ES-I3 (cell line): ENCODE measurements around the gene RTL10.

Source experiments
- H3K36me3 ChIP-seq: 2 replicates; pipeline ENCODE4 v1.6.1; 2013; ENCODE audit warnings: mild to moderate bottlenecking, low read length, control low read depth, moderate library complexity; ENCODE audit not compliant: insufficient read depth
- H3K4me1 ChIP-seq: 2 replicates; pipeline ENCODE4 v1.6.1; 2013; ENCODE audit warnings: mild to moderate bottlenecking, control low read depth, low read length; ENCODE audit not compliant: insufficient read depth
- H3K9ac ChIP-seq: 2 replicates; pipeline ENCODE4 v1.6.1; 2013; ENCODE audit warnings: low read depth, mild to moderate bottlenecking, low read length, moderate library complexity
- H3K9me3 ChIP-seq: 2 replicates; pipeline ENCODE4 v1.6.1; 2013; ENCODE audit warnings: mild to moderate bottlenecking, low read length, moderate library complexity; ENCODE audit not compliant: control insufficient read depth, insufficient read depth

Gene RTL10

GRCh38 chr22:19854778-19855503 is at the start of gene RTL10, which contains the start of gene GNB1L:
TSS of gene RTL10 (minus strand) at chr22:19854874. CDS start at chr22:19852261, 2,613 bp downstream.
TSS of gene GNB1L (minus strand) at chr22:19854874. CDS start at chr22:19821355, 33,519 bp downstream.
- peaks cover 9% of the 10 kb centered on the region; the same call in 1 of the 2 replicates for H3K36me3 ChIP-seq

GRCh38 chr22:19904174-19904856 is 49.6 kb upstream of the RTL10 start:
- no peaks in the 10 kb centered on the region for H3K36me3 ChIP-seq
- peaks cover 12% of the 10 kb centered on the region for H3K4me1 ChIP-seq
- no peak overlapping the region for H3K9ac ChIP-seq
- no peaks in the 10 kb centered on the region for H3K9me3 ChIP-seq

More at GRCh38 chr22:19854778-19855503, at the start of gene RTL10, which contains the start of gene GNB1L:
- Histone ChIP-seq H3K4me1 (0 out of 2 replicates have a peak, but pooled peaks cover 4% of the 10 kb centered on the region), H3K9me3 (no peaks in the 10 kb centered on the region), H3K9ac (peak within 1 kb of the TSS; percentile 98)

- Histone ChIP-seq H3K36me3 (no peaks in the 10 kb centered on the region), H3K9ac (no peak overlapping the region), H3K4me1 (peaks cover 12% of the 10 kb centered on the region), H3K9me3 (no peaks in the 10 kb centered on the region)
These were observed 48.8 kb upstream of the RTL10 start for GRCh38 chr22:19903513-19903912.

GRCh38 chr22:19903031-19903430 is 48.4 kb upstream of the RTL10 start:
- H3K9ac ChIP-seq, result no peak overlapping the region
- no peaks in the 10 kb centered on the region for H3K9me3 ChIP-seq
- peaks cover 12% of the 10 kb centered on the region for H3K4me1 ChIP-seq
- H3K36me3 ChIP-seq, result no peaks in the 10 kb centered on the region

GRCh38 chr22:19902245-19902715 is 47.6 kb upstream of the RTL10 start:
- peaks cover 12% of the 10 kb centered on the region for H3K4me1 ChIP-seq
- H3K9me3 ChIP-seq, result no peaks in the 10 kb centered on the region
- H3K9ac ChIP-seq, result no peak overlapping the region
- no peaks in the 10 kb centered on the region for H3K36me3 ChIP-seq

GRCh38 chr22:19901577-19902244 is 47.0 kb upstream of the RTL10 start:
- Histone ChIP-seq H3K9ac (no peak overlapping the region), H3K4me1 (peaks cover 12% of the 10 kb centered on the region)

GRCh38 chr22:19900707-19901436 is 46.2 kb upstream of the RTL10 start:
- Histone ChIP-seq H3K4me1 (peaks cover 12% of the 10 kb centered on the region), H3K9ac (no peak overlapping the region), H3K9me3 (no peaks in the 10 kb centered on the region), H3K36me3 (no peaks in the 10 kb centered on the region)

More at GRCh38 chr22:19901577-19902244, 47.0 kb upstream of the RTL10 start:
- Histone ChIP-seq H3K36me3 (no peaks in the 10 kb centered on the region), H3K9me3 (no peaks in the 10 kb centered on the region)

- Histone ChIP-seq H3K4me1 (peaks cover 12% of the 10 kb centered on the region), H3K9ac (no peak overlapping the region), H3K9me3 (no peaks in the 10 kb centered on the region), H3K36me3 (no peaks in the 10 kb centered on the region)
These were observed 44.3 kb upstream of the RTL10 start for GRCh38 chr22:19898831-19899567.

- H3K9me3 ChIP-seq, result no peaks in the 10 kb centered on the region
- H3K36me3 ChIP-seq, result no peaks in the 10 kb centered on the region
- H3K9ac ChIP-seq, result no peak overlapping the region
- H3K4me1 ChIP-seq, result peaks cover 10% of the 10 kb centered on the region
These were observed 43.5 kb upstream of the RTL10 start for GRCh38 chr22:19898145-19898544.

- Histone ChIP-seq H3K36me3 (no peaks in the 10 kb centered on the region), H3K9ac (no peak overlapping the region), H3K9me3 (no peaks in the 10 kb centered on the region), H3K4me1 (peaks cover 6% of the 10 kb centered on the region)
These were observed 43.1 kb upstream of the RTL10 start for GRCh38 chr22:19897726-19898125.

- Histone ChIP-seq H3K36me3 (no peaks in the 10 kb centered on the region), H3K9me3 (no peaks in the 10 kb centered on the region), H3K4me1 (peaks cover 8% of the 10 kb centered on the region; the same call in 1 of the 2 replicates), H3K9ac (no peak overlapping the region)
These were observed 42.1 kb upstream of the RTL10 start for GRCh38 chr22:19896665-19897355.

- Histone ChIP-seq H3K9ac (no peak overlapping the region), H3K4me1 (peaks cover 17% of the 10 kb centered on the region), H3K9me3 (no peaks in the 10 kb centered on the region), H3K36me3 (no peaks in the 10 kb centered on the region)
These were observed 40.6 kb upstream of the RTL10 start for GRCh38 chr22:19895160-19895849.
